CD4-positive, alpha-beta T cell treated with Interleukin-10 for 1 hour (primary cell): ENCODE data around the gene PLD5.
"Not testable (repeated sequence)": the region's sequence is repeated elsewhere in the genome, so short reads cannot be mapped to it uniquely, and the experiment has no call there.

Experiments
- DNase-seq: peaks from one replicate; pipeline ENCODE4 v3.0.0-alpha.2; 2020

PLD5 gene

GRCh38 chr1:242416657-242417056 is 107.8 kb downstream of the PLD5 start:
- no peak for DNase-seq

- no peak for DNase-seq
These were observed 111.6 kb downstream of the PLD5 start for GRCh38 chr1:242412921-242413320.

GRCh38 chr1:242411901-242412300 is 112.6 kb downstream of the PLD5 start:
- no peak for DNase-seq

GRCh38 chr1:242405947-242406346 is 118.5 kb downstream of the PLD5 start:
- no peak for DNase-seq

GRCh38 chr1:242404296-242404695 is 120.2 kb downstream of the PLD5 start:
- no peak for DNase-seq

GRCh38 chr1:242402956-242403355 is 121.5 kb downstream of the PLD5 start:
- DNase-seq = no peak

GRCh38 chr1:242401937-242402336 is 122.6 kb downstream of the PLD5 start:
- no peak for DNase-seq

- DNase-seq = no peak
These were observed 126.1 kb downstream of the PLD5 start for GRCh38 chr1:242398351-242398750.

GRCh38 chr1:242391896-242392295 is 132.6 kb downstream of the PLD5 start:
- DNase-seq = no peak

- DNase-seq = not testable (repeated sequence)
These were observed 148.4 kb downstream of the PLD5 start for GRCh38 chr1:242376121-242376520.

GRCh38 chr1:242350446-242350845 is 174.1 kb downstream of the PLD5 start:
- DNase-seq = not testable (repeated sequence)

GRCh38 chr1:242349636-242350035 is 174.9 kb downstream of the PLD5 start:
- DNase-seq = no peak

- not testable (repeated sequence) for DNase-seq
These were observed 193.6 kb downstream of the PLD5 start for GRCh38 chr1:242330865-242331264.

GRCh38 chr1:242327381-242327780 is 197.1 kb downstream of the PLD5 start:
- DNase-seq = not testable (repeated sequence)

- not testable (repeated sequence) for DNase-seq
These were observed 202.5 kb downstream of the PLD5 start for GRCh38 chr1:242321981-242322380.

GRCh38 chr1:242318140-242318539 is 206.4 kb downstream of the PLD5 start:
- no peak for DNase-seq

GRCh38 chr1:242314865-242315264 is 209.6 kb downstream of the PLD5 start:
- not testable (repeated sequence) for DNase-seq

- DNase-seq = not testable (repeated sequence)
These were observed 210.3 kb downstream of the PLD5 start for GRCh38 chr1:242314085-242314649.

- DNase-seq = not testable (repeated sequence)
These were observed 215.8 kb downstream of the PLD5 start for GRCh38 chr1:242308681-242309080.

- DNase-seq = not testable (repeated sequence)
These were observed 230.7 kb downstream of the PLD5 start for GRCh38 chr1:242293781-242294180.

GRCh38 chr1:242288067-242288466 is 236.4 kb downstream of the PLD5 start:
- DNase-seq = not testable (repeated sequence)

GRCh38 chr1:242282758-242283485 is 241.6 kb downstream of the PLD5 start:
- not testable (repeated sequence) for DNase-seq

- not testable (repeated sequence) for DNase-seq
These were observed 246.1 kb downstream of the PLD5 start for GRCh38 chr1:242278406-242278805.

- not testable (repeated sequence) for DNase-seq
These were observed 247.7 kb downstream of the PLD5 start for GRCh38 chr1:242276769-242277168.

- DNase-seq = not testable (repeated sequence)
These were observed 257.5 kb downstream of the PLD5 start for GRCh38 chr1:242267004-242267403.
